Endothelial cell (in vitro differentiated cells): Measurements from ENCODE around the gene PRDM5. TPM values are rescaled to one million over a fixed set of nuclear protein-coding genes. Genes with fewer than 3 reads are reported as not detected.

Experiments used
- DNase-seq: peaks from one replicate; pipeline ENCODE4 v3.0.0; 2021; ENCODE audit warnings: low spot score
- H3K27ac Mint-ChIP-seq: one replicate; pipeline ENCODE4 v1.8.0; 2021; ENCODE audit warnings: mixed read lengths, inconsistent platforms; ENCODE audit not compliant: unreplicated experiment
- H3K27me3 Mint-ChIP-seq: one replicate; pipeline ENCODE4 v1.8.0; 2021; ENCODE audit warnings: mild to moderate bottlenecking, moderate library complexity, mixed read lengths, inconsistent platforms; ENCODE audit not compliant: unreplicated experiment
- H3K36me3 Mint-ChIP-seq: one replicate; pipeline ENCODE4 v1.8.0; 2021; ENCODE audit warnings: mild to moderate bottlenecking, low read depth, mixed read lengths, inconsistent platforms; ENCODE audit not compliant: unreplicated experiment
- H3K4me1 Mint-ChIP-seq: one replicate; pipeline ENCODE4 v1.8.0; 2021; ENCODE audit warnings: mild to moderate bottlenecking, mixed read lengths, inconsistent platforms; ENCODE audit not compliant: unreplicated experiment
- H3K4me3 Mint-ChIP-seq: one replicate; pipeline ENCODE4 v1.8.0; 2021; ENCODE audit warnings: mild to moderate bottlenecking, mixed read lengths, inconsistent platforms; ENCODE audit not compliant: unreplicated experiment
- H3K9me3 Mint-ChIP-seq: one replicate; pipeline ENCODE4 v1.8.0; 2021; ENCODE audit warnings: mixed read lengths, inconsistent platforms; ENCODE audit not compliant: unreplicated experiment
- total RNA-seq: library from RNA; stranded (reverse); fragmentation: NEBNext Ultra II Directional; extraction: Animal tissue kit (Norgen Biotek cat#: 25700); gene quantifications from one replicate; pipeline ENCODE4 v1.2.1, GENCODE V29; 2021; ENCODE audit not compliant: unreplicated experiment
- TF ChIP-seq, protein P1 (sequence below): fragments of 200-600 bp; sonication (generic); IDR thresholded peaks from one replicate; pipeline ENCODE4 v1.5.0; 2021; ENCODE audit warnings: antibody characterized with exemption; ENCODE audit not compliant: unreplicated experiment

The PRDM5 gene
- total RNA-seq, 1 donor from 2014 or later: 17.0 TPM

DNA sequence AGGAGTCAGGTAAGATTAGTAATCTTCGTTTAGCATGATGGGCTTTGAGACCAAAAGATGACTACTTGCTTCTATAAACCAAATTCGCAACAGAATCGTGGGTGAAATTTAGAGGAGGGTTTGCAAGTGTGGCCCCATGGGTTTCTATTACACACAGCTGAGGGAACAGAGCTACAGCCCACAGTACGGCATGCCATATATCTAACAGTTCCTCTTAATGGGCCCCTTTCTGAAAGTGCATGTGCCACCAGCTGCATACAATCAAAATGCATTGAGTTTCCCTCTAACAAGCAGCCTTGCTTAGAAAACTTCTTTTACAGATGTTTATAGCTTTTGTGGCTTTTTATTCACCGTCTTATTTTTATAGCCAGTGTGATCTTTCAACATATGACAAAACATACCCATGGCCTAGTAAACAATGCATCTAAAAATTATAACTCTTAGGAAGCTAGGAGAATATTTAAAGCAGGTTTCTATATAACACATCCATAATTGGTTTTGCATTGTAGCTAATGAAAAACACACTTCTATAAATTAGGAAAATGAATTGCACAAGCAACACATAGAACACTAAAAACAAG, 202.1 kb downstream of the PRDM5 start:
- no peak overlapping the region for H3K4me3 Mint-ChIP-seq
- no peak for DNase-seq
- H3K4me1 Mint-ChIP-seq: peaks cover 4% of the 10 kb centered on the region
- no peaks in the 10 kb centered on the region for H3K9me3 Mint-ChIP-seq
- TF ChIP-seq, protein P1, sequence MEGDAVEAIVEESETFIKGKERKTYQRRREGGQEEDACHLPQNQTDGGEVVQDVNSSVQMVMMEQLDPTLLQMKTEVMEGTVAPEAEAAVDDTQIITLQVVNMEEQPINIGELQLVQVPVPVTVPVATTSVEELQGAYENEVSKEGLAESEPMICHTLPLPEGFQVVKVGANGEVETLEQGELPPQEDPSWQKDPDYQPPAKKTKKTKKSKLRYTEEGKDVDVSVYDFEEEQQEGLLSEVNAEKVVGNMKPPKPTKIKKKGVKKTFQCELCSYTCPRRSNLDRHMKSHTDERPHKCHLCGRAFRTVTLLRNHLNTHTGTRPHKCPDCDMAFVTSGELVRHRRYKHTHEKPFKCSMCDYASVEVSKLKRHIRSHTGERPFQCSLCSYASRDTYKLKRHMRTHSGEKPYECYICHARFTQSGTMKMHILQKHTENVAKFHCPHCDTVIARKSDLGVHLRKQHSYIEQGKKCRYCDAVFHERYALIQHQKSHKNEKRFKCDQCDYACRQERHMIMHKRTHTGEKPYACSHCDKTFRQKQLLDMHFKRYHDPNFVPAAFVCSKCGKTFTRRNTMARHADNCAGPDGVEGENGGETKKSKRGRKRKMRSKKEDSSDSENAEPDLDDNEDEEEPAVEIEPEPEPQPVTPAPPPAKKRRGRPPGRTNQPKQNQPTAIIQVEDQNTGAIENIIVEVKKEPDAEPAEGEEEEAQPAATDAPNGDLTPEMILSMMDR: no peak
- H3K27ac Mint-ChIP-seq: no peak overlapping the region
- no peaks in the 10 kb centered on the region for H3K36me3 Mint-ChIP-seq
- H3K27me3 Mint-ChIP-seq: no peaks in the 10 kb centered on the region

DNA sequence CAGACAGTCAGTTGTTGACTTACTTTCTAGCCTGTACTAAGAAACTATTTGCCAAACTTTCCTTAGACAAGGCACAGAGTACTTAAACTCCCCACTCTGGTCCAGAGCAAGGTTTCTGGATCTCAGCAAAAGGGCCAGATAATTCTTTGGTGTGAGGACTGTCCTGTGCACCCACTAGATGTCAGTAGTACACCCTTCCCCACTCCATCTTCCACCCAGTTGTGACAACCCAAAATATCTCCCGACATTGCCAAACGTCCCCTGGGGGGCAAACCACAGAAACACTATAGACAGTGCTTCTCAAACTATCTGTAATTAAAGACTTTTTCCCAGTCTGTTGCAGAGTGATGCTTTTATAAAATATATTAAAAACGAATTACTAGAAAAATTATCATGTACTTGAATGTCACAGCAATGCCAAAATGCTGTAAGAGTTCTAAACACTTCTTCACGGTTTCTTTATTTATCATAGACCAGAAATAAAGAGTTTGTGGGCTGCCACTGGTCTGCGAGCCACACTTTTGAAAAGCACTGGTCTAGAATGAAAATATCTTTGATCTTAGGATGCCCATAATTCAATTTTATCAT, 203.5 kb downstream of the PRDM5 start:
- Mint-ChIP-seq H3K36me3 (no peaks in the 10 kb centered on the region), H3K4me3 (no peak overlapping the region), H3K9me3 (no peaks in the 10 kb centered on the region), H3K27me3 (no peaks in the 10 kb centered on the region), H3K27ac (no peak overlapping the region), H3K4me1 (peaks cover 4% of the 10 kb centered on the region)
- TF ChIP-seq, protein P1: peak; percentile 50
- peak; percentile 35 for DNase-seq

DNA sequence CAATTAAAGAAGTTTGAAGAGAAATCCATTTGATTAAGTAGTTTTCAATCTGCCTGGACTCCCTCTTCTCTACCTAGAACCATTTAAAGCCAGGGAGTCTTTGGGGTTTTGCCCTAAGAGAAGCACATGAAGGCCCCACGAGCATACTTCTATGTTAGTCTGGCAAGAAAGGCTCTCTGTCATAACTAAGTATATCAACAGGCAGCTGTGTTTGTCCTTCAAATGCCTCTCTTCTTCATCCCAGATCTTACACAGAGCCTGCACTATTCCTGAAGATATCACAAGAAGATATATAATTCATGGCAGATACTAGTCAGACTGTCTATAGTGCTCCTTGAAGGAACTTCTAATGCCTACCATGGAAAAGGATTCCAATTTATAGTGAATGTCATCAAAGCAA, 206.2 kb downstream of the PRDM5 start:
- H3K36me3 Mint-ChIP-seq: no peaks in the 10 kb centered on the region
- H3K27me3 Mint-ChIP-seq: no peaks in the 10 kb centered on the region
- TF ChIP-seq, protein P1: no peak
- no peak overlapping the region for H3K27ac Mint-ChIP-seq
- H3K4me3 Mint-ChIP-seq: no peak overlapping the region
- no peak for DNase-seq
- H3K9me3 Mint-ChIP-seq: no peaks in the 10 kb centered on the region
- no peaks in the 10 kb centered on the region for H3K4me1 Mint-ChIP-seq

DNA sequence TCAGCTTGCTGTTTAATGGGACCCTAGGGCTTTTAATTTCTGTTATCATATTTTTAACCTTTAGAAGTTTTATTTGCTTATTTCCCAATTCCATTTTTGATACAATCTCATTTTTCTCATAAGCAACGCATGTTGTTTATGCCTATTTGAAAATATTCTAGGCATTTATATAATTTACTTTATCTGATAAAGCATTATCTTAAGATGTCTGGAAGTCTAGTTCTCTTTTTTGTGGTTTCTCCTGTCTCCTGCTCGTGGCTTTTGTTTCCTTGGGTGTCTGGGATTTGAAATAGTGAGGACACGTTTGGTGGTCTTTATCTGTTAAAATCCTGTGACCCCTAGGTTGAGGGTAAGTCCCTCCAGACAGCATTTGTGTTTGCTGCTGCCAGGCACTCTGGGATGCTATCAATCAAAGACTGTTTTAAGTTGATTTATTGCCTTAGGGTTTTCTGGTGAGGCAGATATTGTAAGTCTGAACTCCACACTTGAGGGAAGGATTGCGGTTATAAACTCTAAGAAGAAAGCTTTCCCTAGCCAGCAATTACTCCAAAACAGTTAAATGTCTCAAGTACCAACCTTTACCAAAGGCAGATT, 208.0 kb downstream of the PRDM5 start:
- no peaks in the 10 kb centered on the region for H3K36me3 Mint-ChIP-seq
- H3K4me1 Mint-ChIP-seq: no peaks in the 10 kb centered on the region
- no peak overlapping the region for H3K4me3 Mint-ChIP-seq
- TF ChIP-seq, protein P1: no peak
- H3K27me3 Mint-ChIP-seq: no peaks in the 10 kb centered on the region
- no peak for DNase-seq
- H3K27ac Mint-ChIP-seq: no peak overlapping the region
- no peaks in the 10 kb centered on the region for H3K9me3 Mint-ChIP-seq

DNA sequence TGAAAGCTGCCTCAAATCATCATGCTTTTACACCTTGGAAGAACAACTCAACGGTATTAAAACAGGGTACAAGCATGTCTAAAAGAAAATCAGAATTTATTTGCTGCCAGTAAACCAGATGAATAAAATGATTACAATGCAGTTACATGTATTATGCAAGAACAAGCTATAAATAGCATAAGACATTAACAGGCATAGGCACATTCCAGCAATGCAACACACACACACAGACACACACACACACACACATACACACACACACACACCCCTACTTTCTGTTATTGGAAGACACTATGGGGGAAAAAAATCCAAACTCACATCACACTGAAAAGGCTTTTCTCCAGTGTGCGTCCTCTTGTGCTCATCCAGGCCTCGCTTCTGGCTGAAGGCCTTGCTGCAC, 212.5 kb downstream of the PRDM5 start:
- Mint-ChIP-seq H3K36me3 (no peaks in the 10 kb centered on the region), H3K27me3 (no peaks in the 10 kb centered on the region), H3K4me1 (no peaks in the 10 kb centered on the region), H3K4me3 (no peak overlapping the region), H3K27ac (no peak overlapping the region), H3K9me3 (no peaks in the 10 kb centered on the region)
- TF ChIP-seq, protein P1: no peak
- DNase-seq: no peak
